Stomach (tissue), 4 donors: ENCODE measurements around the gene CTAGE1.

ENCODE experiments used
- CTCF ChIP-seq, 7 experiments: fragments of 450-650 bp in 4 of 7; fragments of 200-600 bp in 3 of 7; sonication (generic) in 3 of 7; IDR thresholded peaks; one replicate each; pipeline ENCODE4 v1.5.1; 2016 to 2019; ENCODE audit warnings: antibody characterized with exemption in 7 of 7, control low read depth in 2 of 7, mild to moderate bottlenecking in 1 of 7
- POLR2A ChIP-seq, 4 donors: fragments of 450-650 bp; IDR thresholded peaks; one replicate each; pipeline ENCODE4 v1.6.1; 2016; ENCODE audit warnings: antibody characterized with exemption in 4 of 4, control low read depth in 2 of 4, mild to moderate bottlenecking in 1 of 4, moderate library complexity in 1 of 4

- TF ChIP-seq POLR2A (IDR thresholded peaks at IDR 0.05) (no peak), CTCF (IDR thresholded peaks at IDR 0.05) (no peak)
Measured at GRCh38 chr18:22423878-22424564, 6.3 kb upstream of the CTAGE1 start.
